Caco-2 (cell line): ENCODE measurements around the gene STK33. TPM values are rescaled to one million over a fixed set of nuclear protein-coding genes. Genes with fewer than 3 reads are reported as not detected.

ENCODE experiments used
- BruUV-seq: library from RNA; stranded (reverse); fragments of 400-500 nt; replicated peaks from 2 replicates; lab custom pipeline; 2021; lab: Mats Ljungman, UMichigan
- CTCF ChIA-PET: fragments of 300-600 bp; sonication (Branson Sonifier 250); formaldehyde crosslinking; loops from one replicate; lab custom pipeline; 2022; ENCODE audit warnings: antibody characterized with exemption; lab: Charles Lee
- POLR2A ChIA-PET: fragments of 300-600 bp; sonication (Branson Sonifier 250); formaldehyde crosslinking; loops from one replicate; lab custom pipeline; 2022; ENCODE audit warnings: antibody characterized with exemption; lab: Charles Lee
- DNase-seq, 2 experiments: peaks; one replicate each; pipeline versions ENCODE4 v3.0.0 to v3.0.0-alpha.2; 2020 to 2022
- H3K27me3 ChIP-seq: replicated peaks from 2 replicates; pipeline ENCODE4 v1.6.0; 2011; ENCODE audit warnings: low read length; ENCODE audit not compliant: control insufficient read depth, insufficient read depth
- H3K36me3 ChIP-seq: 2 replicates; pipeline ENCODE4 v1.5.1; 2011; ENCODE audit warnings: low read length; ENCODE audit not compliant: control insufficient read depth, insufficient read depth
- H3K4me1 ChIP-seq: fragments of 250-450 bp; sonication (Bioruptor Pico); 2 replicates; pipeline ENCODE4 v1.5.1; 2020; ENCODE audit warnings: mild to moderate bottlenecking
- H3K4me3 ChIP-seq: 2 replicates; pipeline ENCODE4 v1.5.1; 2011; ENCODE audit warnings: low read depth, mild to moderate bottlenecking, control low read depth, low read length
- H3K9me3 ChIP-seq: fragments of 250-450 bp; sonication (Bioruptor Pico); 2 replicates; pipeline ENCODE4 v1.5.1; 2020; ENCODE audit warnings: mild to moderate bottlenecking, moderate library complexity
- H3K27ac Mint-ChIP-seq: one replicate; pipeline ENCODE4 v1.8.0; 2022; ENCODE audit warnings: mixed read lengths; ENCODE audit not compliant: unreplicated experiment
- H3K27me3 Mint-ChIP-seq: one replicate; pipeline ENCODE4 v1.8.0; 2022; ENCODE audit warnings: mixed read lengths; ENCODE audit not compliant: insufficient read depth, unreplicated experiment
- H3K36me3 Mint-ChIP-seq: one replicate; pipeline ENCODE4 v1.8.0; 2022; ENCODE audit warnings: mild to moderate bottlenecking, mixed read lengths; ENCODE audit not compliant: insufficient read depth, unreplicated experiment
- H3K4me1 Mint-ChIP-seq: one replicate; pipeline ENCODE4 v1.8.0; 2022; ENCODE audit warnings: low read depth, mixed read lengths; ENCODE audit not compliant: unreplicated experiment
- H3K4me3 Mint-ChIP-seq: one replicate; pipeline ENCODE4 v1.8.0; 2022; ENCODE audit warnings: mild to moderate bottlenecking, moderate library complexity, mixed read lengths; ENCODE audit not compliant: unreplicated experiment
- H3K9me3 Mint-ChIP-seq: one replicate; pipeline ENCODE4 v1.8.0; 2022; ENCODE audit warnings: mixed read lengths; ENCODE audit not compliant: unreplicated experiment
- intact Hi-C: fragments of 100-400 bp; cut with micrococcal nuclease; formaldehyde crosslinking; loops from one replicate; pipeline ENCODE4 v1.10.0; 2022; ENCODE audit not compliant: unreplicated experiment
- total RNA-seq: library from RNA; stranded (reverse); gene quantifications from 2 replicates; pipeline ENCODE4 v1.2.3, GENCODE V29; 2022
- TF ChIP-seq, protein P1 (sequence below), 2 experiments: fragments of 200-600 bp in 1 of 2; IDR thresholded peaks; 1 replicate in 1 of 2; 2 replicates in 1 of 2; pipeline versions ENCODE4 v1.5.1 to v1.8.0; 2011 to 2022; ENCODE audit warnings: antibody characterized with exemption in 1 of 2, control low read depth in 1 of 2, inconsistent platforms in 1 of 2, low read depth in 1 of 2, low read length in 1 of 2, mild to moderate bottlenecking in 1 of 2, moderate library complexity in 1 of 2; ENCODE audit not compliant: insufficient read depth in 1 of 2, severe bottlenecking in 1 of 2, unreplicated experiment in 1 of 2

The STK33 gene
- total RNA-seq, 1 experiment from 2014 or later: 0.98 TPM

DNA sequence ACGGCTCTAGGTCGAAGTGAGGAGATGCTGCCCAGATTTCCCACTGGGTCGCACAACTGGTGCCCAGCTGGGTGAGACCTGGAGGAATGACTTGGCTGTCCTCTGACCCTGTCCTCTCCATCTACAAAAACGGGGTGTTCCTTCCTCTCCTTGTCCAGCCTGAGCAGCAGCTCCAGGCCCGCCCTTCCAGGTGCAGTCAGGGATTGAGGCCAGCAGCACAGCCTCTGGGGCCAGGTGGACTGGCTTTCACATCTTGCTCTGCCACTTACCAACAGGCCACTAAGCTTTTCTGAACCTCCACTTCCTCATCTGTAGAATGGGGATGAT, 238.6 kb downstream of the STK33 start:
- Mint-ChIP-seq H3K27ac (no peak overlapping the region), H3K27me3 (peaks cover 18% of the 10 kb centered on the region), H3K9me3 (no peaks in the 10 kb centered on the region), H3K36me3 (no peaks in the 10 kb centered on the region), H3K4me1 (no peaks in the 10 kb centered on the region), H3K4me3 (no peak overlapping the region)
- BruUV-seq: no TSS peak
- TF ChIP-seq, protein P1, sequence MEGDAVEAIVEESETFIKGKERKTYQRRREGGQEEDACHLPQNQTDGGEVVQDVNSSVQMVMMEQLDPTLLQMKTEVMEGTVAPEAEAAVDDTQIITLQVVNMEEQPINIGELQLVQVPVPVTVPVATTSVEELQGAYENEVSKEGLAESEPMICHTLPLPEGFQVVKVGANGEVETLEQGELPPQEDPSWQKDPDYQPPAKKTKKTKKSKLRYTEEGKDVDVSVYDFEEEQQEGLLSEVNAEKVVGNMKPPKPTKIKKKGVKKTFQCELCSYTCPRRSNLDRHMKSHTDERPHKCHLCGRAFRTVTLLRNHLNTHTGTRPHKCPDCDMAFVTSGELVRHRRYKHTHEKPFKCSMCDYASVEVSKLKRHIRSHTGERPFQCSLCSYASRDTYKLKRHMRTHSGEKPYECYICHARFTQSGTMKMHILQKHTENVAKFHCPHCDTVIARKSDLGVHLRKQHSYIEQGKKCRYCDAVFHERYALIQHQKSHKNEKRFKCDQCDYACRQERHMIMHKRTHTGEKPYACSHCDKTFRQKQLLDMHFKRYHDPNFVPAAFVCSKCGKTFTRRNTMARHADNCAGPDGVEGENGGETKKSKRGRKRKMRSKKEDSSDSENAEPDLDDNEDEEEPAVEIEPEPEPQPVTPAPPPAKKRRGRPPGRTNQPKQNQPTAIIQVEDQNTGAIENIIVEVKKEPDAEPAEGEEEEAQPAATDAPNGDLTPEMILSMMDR (IDR thresholded peaks at IDR 0.05; ENCODE audit: insufficient read depth in 1 of 2, low read depth in 1 of 2, low read length in 1 of 2, severe bottlenecking in 1 of 2, unreplicated experiment in 1 of 2): no peak
- no peaks in the 10 kb centered on the region for H3K9me3 ChIP-seq
- ChIA-PET POLR2A (no interaction called here), CTCF (no interaction called here)
- no peaks in the 10 kb centered on the region for H3K36me3 ChIP-seq
- H3K4me1 ChIP-seq: no peaks in the 10 kb centered on the region
- DNase-seq: no peak
- no peaks in the 10 kb centered on the region for H3K27me3 ChIP-seq
- intact Hi-C loops: no loop called here
- H3K4me3 ChIP-seq: no peak overlapping the region

DNA sequence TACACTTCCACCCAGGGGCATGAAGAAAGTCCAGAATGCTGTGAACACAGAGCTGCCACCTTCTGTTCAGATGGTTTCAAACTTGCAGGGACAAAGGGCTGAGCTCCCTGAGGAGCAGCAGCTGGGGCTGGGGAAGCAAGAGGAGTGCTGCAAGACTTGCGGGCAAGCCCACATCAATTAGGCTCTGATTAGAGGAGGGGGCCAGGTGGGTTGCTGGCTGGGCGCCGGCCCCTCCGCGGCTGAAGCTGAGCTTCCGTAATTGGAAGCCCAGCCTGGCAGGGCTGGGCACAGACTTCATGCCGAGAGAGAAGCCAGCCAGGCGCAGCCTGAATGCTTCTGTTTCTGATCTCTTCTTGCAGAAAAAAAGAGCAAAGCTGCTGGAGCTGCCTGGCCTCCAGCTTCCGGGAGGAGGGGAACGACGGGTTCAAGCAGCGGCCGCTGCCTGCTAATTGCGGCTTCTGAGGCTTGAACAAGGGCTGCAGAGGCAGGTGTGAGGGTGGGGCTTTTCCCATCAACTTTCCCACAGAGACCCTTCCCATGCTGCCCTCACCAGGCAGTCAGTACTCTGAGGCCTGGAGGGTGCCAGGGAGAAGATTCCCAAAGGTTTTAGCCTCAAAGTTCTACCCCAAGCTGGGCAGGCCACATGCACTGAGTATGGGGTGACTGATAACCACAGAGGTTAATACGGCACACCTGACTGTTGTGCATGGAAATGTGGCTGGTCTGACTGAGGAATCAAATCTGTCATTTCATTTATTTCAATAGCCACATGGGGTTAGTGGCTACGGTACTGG, 239.2 kb downstream of the STK33 start:
- peaks cover 18% of the 10 kb centered on the region for H3K27me3 Mint-ChIP-seq

DNA sequence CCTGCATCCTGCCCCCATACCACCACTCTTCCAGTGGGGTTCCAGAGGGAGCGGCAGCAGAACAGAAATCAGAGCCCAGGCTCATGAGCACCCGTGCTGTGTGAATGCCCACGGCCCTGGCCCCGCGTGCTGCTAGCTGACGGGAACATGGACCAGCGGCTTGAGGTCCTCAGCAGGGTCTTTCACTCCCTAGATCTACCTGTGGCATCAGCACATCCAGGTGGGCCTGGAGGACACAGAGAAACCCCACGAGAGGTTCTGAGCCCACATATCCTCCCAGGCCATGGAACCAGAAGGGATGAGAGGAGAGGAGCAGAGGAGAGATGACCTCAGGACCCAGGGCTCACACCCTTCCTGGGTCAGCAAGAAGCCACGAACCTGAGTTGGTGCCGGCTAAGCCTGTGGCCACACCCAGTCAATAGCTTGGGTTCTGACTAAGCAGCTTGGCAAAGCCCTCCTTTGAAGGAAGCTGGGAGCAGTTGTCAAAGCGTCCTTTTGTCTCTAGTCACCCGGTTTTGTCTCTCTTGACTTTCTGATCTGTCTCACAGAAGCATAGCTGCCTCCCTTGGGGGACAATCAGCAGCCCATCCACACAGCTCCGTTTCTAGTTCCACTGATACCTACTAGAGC, 241.0 kb downstream of the STK33 start:
- POLR2A ChIA-PET: no interaction called here
- TF ChIP-seq, protein P1 (IDR thresholded peaks at IDR 0.05; ENCODE audit: insufficient read depth in 1 of 2, low read depth in 1 of 2, low read length in 1 of 2, severe bottlenecking in 1 of 2, unreplicated experiment in 1 of 2): no peak
- H3K4me3 Mint-ChIP-seq: no peak overlapping the region
- no TSS peak for BruUV-seq
- peaks cover 20% of the 10 kb centered on the region for H3K27me3 Mint-ChIP-seq
- no peaks in the 10 kb centered on the region for H3K36me3 Mint-ChIP-seq
- H3K4me3 ChIP-seq: no peak overlapping the region
- no peak overlapping the region for H3K27ac Mint-ChIP-seq
- no peaks in the 10 kb centered on the region for H3K4me1 Mint-ChIP-seq
- no peaks in the 10 kb centered on the region; the same call in 1 of the 2 replicates for H3K27me3 ChIP-seq
- intact Hi-C loops: no loop called here
- H3K4me1 ChIP-seq: no peaks in the 10 kb centered on the region
- no peaks in the 10 kb centered on the region for H3K9me3 ChIP-seq
- H3K9me3 Mint-ChIP-seq: no peaks in the 10 kb centered on the region
- DNase-seq: no peak
- H3K36me3 ChIP-seq: no peaks in the 10 kb centered on the region
- CTCF ChIA-PET: no interaction called here

More for the DNA sequence above, 239.2 kb downstream of the STK33 start:
- intact Hi-C loops: no loop called here
- no peak overlapping the region for H3K4me3 Mint-ChIP-seq
- Histone ChIP-seq H3K9me3 (no peaks in the 10 kb centered on the region), H3K36me3 (no peaks in the 10 kb centered on the region), H3K27me3 (no peaks in the 10 kb centered on the region), H3K4me3 (no peak overlapping the region), H3K4me1 (no peaks in the 10 kb centered on the region)
- no TSS peak for BruUV-seq
- ChIA-PET CTCF (interaction anchor here (0.6 to 1.0 kb wide), 3 partner anchors 212 to 907 kb away, joined by 3 to 5 read pairs (median 3); no protein-coding TSS in a partner anchor), POLR2A (no interaction called here)
- H3K9me3 Mint-ChIP-seq: no peaks in the 10 kb centered on the region
- TF ChIP-seq, protein P1 (IDR thresholded peaks at IDR 0.05; ENCODE audit: insufficient read depth in 1 of 2, low read depth in 1 of 2, low read length in 1 of 2, severe bottlenecking in 1 of 2, unreplicated experiment in 1 of 2): peak in 1 of 2 experiments; percentile 10
- no peak overlapping the region for H3K27ac Mint-ChIP-seq
- H3K36me3 Mint-ChIP-seq: no peaks in the 10 kb centered on the region
- H3K4me1 Mint-ChIP-seq: no peaks in the 10 kb centered on the region
- peak in 1 of 2 experiments; percentile 15 for DNase-seq
